K562 (cell line): ENCODE data around the gene FCRLA. TPM values are rescaled to one million over a fixed set of nuclear protein-coding genes. Genes with fewer than 3 reads are reported as not detected.
A peak's percentile ranks its signal among the peaks of the same experiment; 100 is the strongest.

Experiments used
- C11orf30 ChIP-seq: fragments of 450-650 bp; IDR thresholded peaks from 2 replicates; pipeline ENCODE4 v1.6.1; 2016; ENCODE audit warnings: low read depth, mild to moderate bottlenecking
- CC2D1A ChIP-seq: fragments of 450-650 bp; IDR thresholded peaks from 2 replicates; pipeline ENCODE4 v1.6.1; 2017; ENCODE audit warnings: mild to moderate bottlenecking
- CCNT2 ChIP-seq: IDR thresholded peaks from 2 replicates; pipeline ENCODE4 v1.6.1; 2011; ENCODE audit warnings: borderline replicate concordance, low read depth, mild to moderate bottlenecking, moderate library complexity, mixed read lengths, low read length; ENCODE audit not compliant: insufficient read length; ENCODE audit errors: extremely low read depth
- COPS2 ChIP-seq: fragments of 450-650 bp; conservative IDR thresholded peaks from 2 replicates; pipeline ENCODE4 v1.6.1; 2016; ENCODE audit warnings: mild to moderate bottlenecking, moderate library complexity
- DDX20 ChIP-seq: fragments of 450-650 bp; IDR thresholded peaks from 2 replicates; pipeline ENCODE4 v1.6.1; 2016; ENCODE audit warnings: missing genetic modification characterization, low read depth, mild to moderate bottlenecking, missing compliant biosample characterization, moderate library complexity
- EP400 ChIP-seq: fragments of 450-650 bp; IDR thresholded peaks from 2 replicates; pipeline ENCODE4 v1.6.1; 2017; ENCODE audit warnings: antibody characterized with exemption, mild to moderate bottlenecking, moderate library complexity
- FIP1L1 ChIP-seq: fragments of 200-400 bp; formaldehyde crosslinking; IDR thresholded peaks from 2 replicates; pipeline ENCODE4 v1.6.1; 2018; ENCODE audit warnings: mild to moderate bottlenecking, low read depth, low read length; ENCODE audit not compliant: poor library complexity, severe bottlenecking
- GTF2E2 ChIP-seq: fragments of 200-800 bp; sonication (Bioruptor generic); IDR thresholded peaks from 2 replicates; pipeline ENCODE4 v1.6.1; 2016; ENCODE audit warnings: missing genetic modification characterization, missing compliant biosample characterization
- KLF6 ChIP-seq: fragments of 250-450 bp; sonication (Bioruptor Pico); IDR thresholded peaks from 2 replicates; pipeline ENCODE4 v1.4.0; 2020; ENCODE audit warnings: mild to moderate bottlenecking, moderate library complexity, borderline replicate concordance
- NCOA4 ChIP-seq: fragments of 450-650 bp; IDR thresholded peaks from 2 replicates; pipeline ENCODE4 v1.6.1; 2018; ENCODE audit warnings: mild to moderate bottlenecking; ENCODE audit not compliant: partially characterized antibody
- PML ChIP-seq: IDR thresholded peaks from 2 replicates; pipeline ENCODE4 v1.6.1; 2012; ENCODE audit warnings: low read length, inconsistent platforms
- POU5F1 ChIP-seq: fragments of 150-350 bp; IDR thresholded peaks from 2 replicates; pipeline ENCODE4 v1.6.1; 2014; ENCODE audit warnings: borderline replicate concordance, low read length, low read depth, mild to moderate bottlenecking; ENCODE audit not compliant: partially characterized antibody
- SAFB2 ChIP-seq: fragments of 200-400 bp; formaldehyde crosslinking; IDR thresholded peaks from 2 replicates; pipeline ENCODE4 v1.6.1; 2018; ENCODE audit warnings: borderline replicate concordance, low read length, low read depth, moderate library complexity; ENCODE audit not compliant: severe bottlenecking
- SMAD2 ChIP-seq: fragments of 150-350 bp; IDR thresholded peaks from 2 replicates; pipeline ENCODE4 v1.6.1; 2014; ENCODE audit warnings: low read depth, mild to moderate bottlenecking, low read length
- SRSF7 ChIP-seq: fragments of 200-400 bp; formaldehyde crosslinking; optimal IDR thresholded peaks from 2 replicates; pipeline ENCODE3; 2017; ENCODE audit warnings: mild to moderate bottlenecking, low read depth, low read length
- YY1 ChIP-seq, 3 experiments: IDR thresholded peaks; 2 replicates each; pipeline ENCODE4 v1.6.1; 2011; ENCODE audit warnings: low read length in 2 of 3, mild to moderate bottlenecking in 2 of 3, moderate library complexity in 2 of 3, borderline replicate concordance in 1 of 3, control low read depth in 1 of 3, low read depth in 1 of 3; ENCODE audit not compliant: insufficient read depth in 3 of 3, insufficient replicate concordance in 2 of 3, control insufficient read depth in 1 of 3, insufficient read length in 1 of 3; ENCODE audit errors: extremely low read depth in 1 of 3
- ZNF695 ChIP-seq: fragments of 450-650 bp; formaldehyde crosslinking; IDR thresholded peaks from 2 replicates; pipeline ENCODE4 v1.4.0; 2020; ENCODE audit warnings: mild to moderate bottlenecking, moderate library complexity
- polyA plus RNA-seq, 8 experiments: library from polyadenylated mRNA; depleted of rRNA in 4 of 8; stranded (reverse) in 5 of 8; unstranded in 3 of 8; fragments of >200 nt; fragmentation: Nextera tagmentation in 2 of 8; fragmentation: Illumina TruSeq in 1 of 8; extraction: Ambion mirVana in 2 of 8; extraction: Trizol in 1 of 8; gene quantifications; 2 replicates each; pipeline versions ENCODE4 v1.2.1 to v1.2.3, GENCODE V29; 2011 to 2014; ENCODE audit warnings: inconsistent platforms in 1 of 8, missing spikeins in 1 of 8
- total RNA-seq, 7 experiments: library from RNA; depleted of rRNA in 6 of 7; stranded (reverse); fragments of >200 nt in 6 of 7; fragmentation: Illumina TruSeq in 2 of 7; extraction: Trizol in 2 of 7; gene quantifications; 2 replicates each; pipeline versions ENCODE4 v1.2.1 to v1.2.3, GENCODE V29; 2011 to 2021; ENCODE audit warnings: low replicate concordance in 1 of 7
- TF ChIP-seq, protein P1 (sequence below): fragments of 450-650 bp; IDR thresholded peaks from 2 replicates; pipeline ENCODE4 v1.6.1; 2016
- TF ChIP-seq, protein P2 (sequence below): sonication (generic); formaldehyde crosslinking; IDR thresholded peaks from 2 replicates; pipeline ENCODE4 v1.8.0; 2022; ENCODE audit warnings: mild to moderate bottlenecking, missing genetic modification reagents, borderline replicate concordance
- TF ChIP-seq, protein P3 (sequence below), 3 experiments: fragments of 200-800 bp in 1 of 3; sonication (Bioruptor generic) in 1 of 3; sonication (generic) in 1 of 3; formaldehyde crosslinking in 1 of 3; IDR thresholded peaks; 2 replicates each; pipeline versions ENCODE4 v1.6.1 to v1.8.0; 2016 to 2022; ENCODE audit warnings: mild to moderate bottlenecking in 2 of 3, missing compliant biosample characterization in 2 of 3, missing genetic modification characterization in 2 of 3, missing genetic modification reagents in 1 of 3
- TF ChIP-seq, protein P4 (sequence below), 2 experiments: fragments of 450-650 bp in 1 of 2; sonication (generic) in 1 of 2; formaldehyde crosslinking in 1 of 2; IDR thresholded peaks in 1 of 2; conservative IDR thresholded peaks in 1 of 2; 2 replicates each; pipeline versions ENCODE4 v1.6.1 to v1.8.1; 2016 to 2023; ENCODE audit warnings: mild to moderate bottlenecking in 2 of 2, moderate library complexity in 2 of 2, inconsistent platforms in 1 of 2, missing genetic modification reagents in 1 of 2

Gene FCRLA
- total and polyA plus RNA-seq, 9 of the 15 experiments (the other 6 are each of a cell fraction or from before 2014, with no cell fraction given): 0.09 to 0.84 (median 0.44) TPM

DNA sequence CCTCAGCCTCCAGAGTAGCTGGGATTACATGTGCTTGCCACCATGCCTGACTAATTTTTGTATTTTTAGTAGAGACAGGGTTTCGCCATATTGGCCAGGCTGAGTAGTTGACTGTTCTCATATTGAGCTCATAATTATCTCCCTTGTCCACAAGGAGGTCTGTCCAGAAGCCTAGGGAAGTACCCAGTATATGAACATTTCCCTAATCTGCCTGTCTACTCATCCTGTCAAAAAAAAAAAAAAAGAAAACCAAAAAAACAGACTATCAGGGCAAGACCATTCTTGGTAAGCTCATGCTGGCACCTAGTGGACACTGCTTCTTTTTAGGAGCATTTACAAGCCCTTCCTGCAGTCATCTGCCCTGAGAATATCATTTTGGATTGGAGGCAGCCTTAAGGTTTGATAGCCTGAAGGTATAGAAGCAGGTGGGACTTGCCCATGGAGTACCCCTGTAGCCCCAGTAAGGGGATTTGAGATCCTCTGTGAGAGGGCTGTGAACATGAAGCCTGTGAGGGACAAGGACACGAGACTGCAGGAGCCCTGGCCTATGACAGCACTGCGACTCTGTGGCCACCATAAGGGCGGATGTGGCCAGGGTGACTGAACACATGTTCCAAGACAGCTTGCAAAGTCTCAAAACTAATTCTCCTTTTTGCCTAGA lies 31.7 kb downstream of the FCRLA start (continued):
- TF ChIP-seq GTF2E2 (tag): no peak
- TF ChIP-seq FIP1L1: no peak
- no peak for TF ChIP-seq POU5F1
- peak; percentile 15 for TF ChIP-seq CCNT2
- TF ChIP-seq PML: no peak
- no peak for TF ChIP-seq SRSF7
- no peak for TF ChIP-seq COPS2
- TF ChIP-seq, protein P1, sequence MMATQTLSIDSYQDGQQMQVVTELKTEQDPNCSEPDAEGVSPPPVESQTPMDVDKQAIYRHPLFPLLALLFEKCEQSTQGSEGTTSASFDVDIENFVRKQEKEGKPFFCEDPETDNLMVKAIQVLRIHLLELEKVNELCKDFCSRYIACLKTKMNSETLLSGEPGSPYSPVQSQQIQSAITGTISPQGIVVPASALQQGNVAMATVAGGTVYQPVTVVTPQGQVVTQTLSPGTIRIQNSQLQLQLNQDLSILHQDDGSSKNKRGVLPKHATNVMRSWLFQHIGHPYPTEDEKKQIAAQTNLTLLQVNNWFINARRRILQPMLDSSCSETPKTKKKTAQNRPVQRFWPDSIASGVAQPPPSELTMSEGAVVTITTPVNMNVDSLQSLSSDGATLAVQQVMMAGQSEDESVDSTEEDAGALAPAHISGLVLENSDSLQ: peak; percentile 81
- TF ChIP-seq C11orf30: no peak
- TF ChIP-seq, protein P2, sequence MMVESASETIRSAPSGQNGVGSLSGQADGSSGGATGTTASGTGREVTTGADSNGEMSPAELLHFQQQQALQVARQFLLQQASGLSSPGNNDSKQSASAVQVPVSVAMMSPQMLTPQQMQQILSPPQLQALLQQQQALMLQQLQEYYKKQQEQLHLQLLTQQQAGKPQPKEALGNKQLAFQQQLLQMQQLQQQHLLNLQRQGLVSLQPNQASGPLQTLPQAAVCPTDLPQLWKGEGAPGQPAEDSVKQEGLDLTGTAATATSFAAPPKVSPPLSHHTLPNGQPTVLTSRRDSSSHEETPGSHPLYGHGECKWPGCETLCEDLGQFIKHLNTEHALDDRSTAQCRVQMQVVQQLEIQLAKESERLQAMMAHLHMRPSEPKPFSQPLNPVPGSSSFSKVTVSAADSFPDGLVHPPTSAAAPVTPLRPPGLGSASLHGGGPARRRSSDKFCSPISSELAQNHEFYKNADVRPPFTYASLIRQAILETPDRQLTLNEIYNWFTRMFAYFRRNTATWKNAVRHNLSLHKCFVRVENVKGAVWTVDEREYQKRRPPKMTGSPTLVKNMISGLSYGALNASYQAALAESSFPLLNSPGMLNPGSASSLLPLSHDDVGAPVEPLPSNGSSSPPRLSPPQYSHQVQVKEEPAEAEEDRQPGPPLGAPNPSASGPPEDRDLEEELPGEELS: no peak
- TF ChIP-seq YY1 (IDR thresholded peaks at IDR 0.05; ENCODE audit: borderline replicate concordance in 1 of 3, control insufficient read depth in 1 of 3, extremely low read depth in 1 of 3, insufficient read depth in 3 of 3, insufficient read length in 1 of 3, insufficient replicate concordance in 2 of 3, low read depth in 1 of 3, low read length in 2 of 3): peak in 1 of 3 experiments; percentile 36
- TF ChIP-seq, protein P3, sequence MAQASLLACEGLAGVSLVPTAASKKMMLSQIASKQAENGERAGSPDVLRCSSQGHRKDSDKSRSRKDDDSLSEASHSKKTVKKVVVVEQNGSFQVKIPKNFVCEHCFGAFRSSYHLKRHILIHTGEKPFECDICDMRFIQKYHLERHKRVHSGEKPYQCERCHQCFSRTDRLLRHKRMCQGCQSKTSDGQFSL (CRISPR knock-in tag; IDR thresholded peaks at IDR 0.05): no peak
- TF ChIP-seq, protein P3 (tag; IDR thresholded peaks at IDR 0.05): no peak
- no peak for TF ChIP-seq ZNF695 (CRISPR knock-in tag)
- TF ChIP-seq KLF6: no peak
- no peak for TF ChIP-seq SMAD2
- peak; percentile 69 for TF ChIP-seq NCOA4
- TF ChIP-seq DDX20 (tag): no peak
- no peak for TF ChIP-seq EP400
- TF ChIP-seq SAFB2: no peak
- TF ChIP-seq CC2D1A: peak; percentile 93
- TF ChIP-seq, protein P4, sequence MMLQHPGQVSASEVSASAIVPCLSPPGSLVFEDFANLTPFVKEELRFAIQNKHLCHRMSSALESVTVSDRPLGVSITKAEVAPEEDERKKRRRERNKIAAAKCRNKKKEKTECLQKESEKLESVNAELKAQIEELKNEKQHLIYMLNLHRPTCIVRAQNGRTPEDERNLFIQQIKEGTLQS (IDR thresholded peaks at IDR 0.05): peak; percentile 24; the same call in 1 of the 2 replicates
- TF ChIP-seq, protein P4 (CRISPR knock-in tag; conservative IDR thresholded peaks at IDR 0.05): no peak
